ENCODE results near the gene LDB3.

The LDB3 gene

DNA sequence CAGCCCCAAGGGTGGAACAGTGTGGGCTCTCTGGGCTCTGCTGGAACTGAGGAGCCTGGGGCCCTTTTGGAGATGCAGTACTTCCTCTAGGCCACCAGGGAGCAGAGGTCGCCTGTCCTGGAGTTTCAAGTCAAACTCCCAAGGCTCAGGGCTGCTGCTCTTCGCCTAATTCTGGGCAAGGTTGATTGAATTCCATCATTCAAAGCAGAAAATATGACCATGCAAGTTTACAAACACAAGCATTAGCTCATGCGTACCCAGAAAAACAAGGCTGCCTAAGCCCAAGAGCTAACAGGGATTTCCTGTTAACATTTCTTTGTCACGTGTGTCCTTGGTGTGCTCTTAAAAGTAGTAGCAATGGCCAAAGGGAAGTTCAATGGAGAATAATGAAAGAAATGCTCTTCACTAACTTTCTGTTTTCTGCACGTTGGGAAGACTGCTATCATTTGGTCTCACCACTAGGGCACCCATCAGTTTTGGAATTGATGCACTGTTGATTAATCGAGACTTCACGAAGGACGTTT, 20.1 kb downstream of the LDB3 start:
- DNase-seq, result peak; percentile 64

DNA sequence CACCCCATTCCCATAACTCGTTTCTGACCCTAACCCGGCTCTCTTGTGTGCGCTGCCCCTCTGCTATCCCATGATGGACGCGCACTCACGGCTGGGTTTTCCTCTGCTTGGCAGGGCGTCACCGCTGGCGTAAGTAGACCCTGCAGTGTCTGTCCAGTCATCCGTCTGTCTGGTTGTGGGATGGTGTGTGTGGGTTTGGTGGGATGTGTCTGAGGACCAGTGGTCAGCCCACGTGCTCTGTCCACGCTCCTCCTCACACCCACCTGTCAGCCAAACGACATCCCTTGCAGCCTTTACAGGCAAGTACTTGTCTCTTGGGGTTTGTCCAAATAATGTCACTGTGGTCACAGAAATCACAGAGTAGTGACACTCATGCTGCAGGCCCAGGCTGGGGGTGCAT, 20.8 kb downstream of the LDB3 start:
- no peak for DNase-seq

DNA sequence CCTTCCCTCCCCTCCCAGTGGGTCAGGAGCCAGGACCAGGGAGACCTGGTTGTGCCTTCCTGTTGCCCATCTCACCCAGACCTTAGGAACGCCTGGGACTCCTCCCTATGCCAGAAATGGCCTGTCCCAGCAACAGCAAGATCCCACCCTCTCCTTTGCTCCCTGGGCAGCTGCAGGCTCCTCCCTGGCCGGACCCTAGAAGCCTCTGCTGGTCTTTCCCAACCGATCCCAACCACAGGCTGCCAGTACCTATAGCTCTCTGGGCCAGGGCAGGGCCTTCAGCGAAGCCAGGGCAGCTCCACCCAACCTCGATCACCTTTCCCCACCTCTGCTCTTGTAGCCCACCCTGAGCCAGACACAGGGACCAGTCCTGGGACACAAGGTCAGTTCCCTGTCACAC, 21.9 kb downstream of the LDB3 start:
- DNase-seq, result no peak

DNA sequence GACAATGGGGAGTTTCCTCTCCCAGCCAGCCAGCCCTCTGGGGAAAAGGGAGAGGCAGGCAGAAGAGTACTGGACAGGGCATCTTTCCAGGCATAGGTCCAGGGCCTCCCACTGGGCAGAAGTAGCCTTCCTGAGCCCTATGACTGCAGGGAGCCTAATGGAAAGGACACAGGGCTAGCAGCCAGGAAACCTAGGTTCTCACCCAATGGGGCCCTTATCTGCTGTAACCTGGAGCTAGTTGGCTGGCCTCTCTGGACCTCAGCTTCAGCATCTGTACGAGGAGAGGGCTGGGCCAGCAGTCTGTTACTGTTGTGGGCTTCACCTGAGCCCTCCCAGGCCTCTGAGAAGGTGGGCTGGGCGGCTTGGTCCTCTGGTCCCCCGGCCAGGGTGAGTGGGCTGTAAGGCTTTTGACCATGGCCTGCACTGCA, 22.4 kb downstream of the LDB3 start:
- no peak for DNase-seq

DNA sequence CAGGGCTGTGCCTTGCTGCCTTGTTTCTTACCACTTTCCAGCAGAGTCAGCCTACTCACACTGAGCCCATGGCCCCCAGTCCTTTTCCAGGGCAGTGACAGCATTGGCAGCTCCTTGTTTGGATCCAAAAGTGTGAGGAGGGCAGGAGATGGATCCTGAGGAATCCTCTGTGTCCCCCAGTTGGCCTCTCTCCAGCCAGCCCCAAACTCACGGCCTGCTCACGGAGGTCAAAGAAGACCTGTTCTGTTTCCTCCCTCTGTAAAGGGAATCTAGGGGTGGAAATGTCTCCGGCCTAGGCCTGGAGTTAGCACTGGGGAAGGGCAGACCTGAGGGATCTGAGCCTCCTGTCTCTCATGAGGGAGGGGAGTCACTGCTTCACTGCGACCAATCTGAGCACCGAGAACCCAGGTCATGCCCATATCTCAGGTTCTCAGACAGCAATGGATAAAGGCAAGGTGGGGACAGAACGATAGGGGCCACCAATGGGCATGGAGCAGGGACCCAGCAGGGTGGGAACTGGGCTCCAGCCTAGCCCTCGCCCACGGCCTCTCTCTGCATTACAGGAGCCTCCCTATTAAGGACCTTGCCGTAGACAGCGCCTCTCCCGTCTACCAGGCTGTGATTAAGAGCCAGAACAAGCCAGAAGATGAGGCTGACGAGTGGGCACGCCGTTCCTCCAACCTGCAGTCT, 23.2 kb downstream of the LDB3 start:
- DNase-seq, result no peak

DNA sequence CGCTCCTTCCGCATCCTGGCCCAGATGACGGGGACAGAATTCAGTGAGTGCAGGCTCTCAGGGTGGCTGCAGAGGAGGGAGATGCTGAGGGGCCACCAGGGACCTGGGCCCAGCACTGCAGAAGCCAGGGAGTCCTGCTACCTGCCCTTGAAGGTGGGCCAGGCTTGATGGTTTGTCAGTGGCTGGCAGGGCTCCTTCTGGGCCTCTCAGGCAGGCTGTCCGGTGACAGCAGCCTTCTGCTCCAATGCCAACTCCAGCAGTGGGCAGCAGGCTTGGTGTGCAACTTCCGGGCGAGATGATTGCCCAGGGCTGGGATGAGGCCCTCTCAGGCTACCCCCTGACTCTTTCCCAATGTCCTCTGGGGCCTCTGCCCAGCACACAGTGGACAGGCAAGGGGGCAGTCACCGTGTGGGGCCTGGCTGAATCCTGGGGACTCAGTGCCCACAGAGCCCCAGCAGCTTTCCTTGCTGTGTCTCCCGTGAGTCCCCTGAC, 23.8 kb downstream of the LDB3 start:
- no peak for DNase-seq

DNA sequence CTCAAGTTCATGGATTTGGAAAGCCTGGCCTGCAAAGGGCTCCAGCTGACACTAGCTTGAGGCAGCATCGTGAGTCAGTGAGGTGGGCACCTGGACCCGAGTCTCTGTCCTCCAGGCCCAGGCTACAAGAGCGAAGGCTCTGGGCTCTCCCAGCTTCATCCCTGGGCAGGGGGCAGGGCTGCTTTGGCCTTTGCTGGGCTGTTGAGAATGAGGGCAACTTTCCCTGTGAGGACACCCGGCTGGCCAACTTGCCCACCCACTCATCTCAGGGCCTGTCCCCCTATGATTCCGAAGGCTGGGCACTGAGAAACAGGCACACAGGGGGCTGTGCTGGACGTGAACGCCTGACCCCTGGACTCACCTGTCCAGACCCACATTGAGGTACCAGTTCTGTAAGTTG, 24.4 kb downstream of the LDB3 start:
- no peak for DNase-seq

DNA sequence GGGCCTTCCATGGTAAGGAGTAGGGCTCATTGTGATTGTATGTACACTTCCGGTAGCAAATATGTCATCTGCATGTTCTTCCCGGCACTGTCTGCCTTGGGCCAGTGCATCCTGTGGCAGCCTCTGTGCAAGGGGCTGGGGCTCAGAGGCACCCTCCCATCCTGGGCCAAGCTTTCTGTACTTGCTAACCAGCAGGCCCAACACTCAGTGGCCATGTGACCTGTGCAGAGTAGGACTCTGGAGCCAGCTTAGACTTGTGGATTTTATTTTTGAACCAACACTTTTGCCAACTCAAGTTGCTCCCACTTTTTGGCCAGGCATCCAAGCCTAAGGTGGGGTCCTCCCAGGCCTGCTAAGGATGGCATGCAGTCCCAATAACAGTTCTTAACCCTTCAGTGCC, 25.0 kb downstream of the LDB3 start:
- no peak for DNase-seq

DNA sequence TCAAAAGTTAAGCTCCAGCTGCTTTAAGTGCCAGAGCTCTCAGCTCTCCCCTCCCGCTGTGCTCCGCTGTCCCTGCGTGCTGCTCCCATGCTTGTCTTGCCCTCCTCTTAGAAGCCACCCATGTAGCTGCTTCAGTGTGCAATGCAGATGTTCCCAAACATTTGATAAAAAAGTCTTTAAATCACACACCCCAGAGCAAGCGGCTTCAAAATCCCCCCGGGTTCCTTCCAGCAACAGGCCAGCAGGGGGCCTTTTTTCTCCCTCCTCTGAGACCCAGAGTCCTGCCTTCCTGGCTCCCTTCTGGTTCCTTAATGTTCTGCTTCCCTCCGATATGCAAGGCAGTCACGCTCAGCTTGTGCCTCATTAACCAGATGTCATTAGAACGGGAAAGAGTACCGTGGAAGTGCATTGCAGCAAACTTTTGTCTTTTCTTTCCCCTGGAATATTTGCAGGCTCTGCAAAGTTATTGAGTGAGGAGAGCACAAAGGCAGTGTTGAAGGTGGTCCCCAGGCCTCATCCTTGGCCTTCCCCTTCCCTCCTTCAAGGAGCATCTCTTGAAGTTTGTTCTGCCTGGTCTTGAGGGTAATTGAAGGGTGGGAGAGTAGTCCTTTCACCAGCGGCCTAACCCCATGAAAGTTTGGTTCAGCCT, 25.5 kb downstream of the LDB3 start:
- DNase-seq, result peak; percentile 34

DNA sequence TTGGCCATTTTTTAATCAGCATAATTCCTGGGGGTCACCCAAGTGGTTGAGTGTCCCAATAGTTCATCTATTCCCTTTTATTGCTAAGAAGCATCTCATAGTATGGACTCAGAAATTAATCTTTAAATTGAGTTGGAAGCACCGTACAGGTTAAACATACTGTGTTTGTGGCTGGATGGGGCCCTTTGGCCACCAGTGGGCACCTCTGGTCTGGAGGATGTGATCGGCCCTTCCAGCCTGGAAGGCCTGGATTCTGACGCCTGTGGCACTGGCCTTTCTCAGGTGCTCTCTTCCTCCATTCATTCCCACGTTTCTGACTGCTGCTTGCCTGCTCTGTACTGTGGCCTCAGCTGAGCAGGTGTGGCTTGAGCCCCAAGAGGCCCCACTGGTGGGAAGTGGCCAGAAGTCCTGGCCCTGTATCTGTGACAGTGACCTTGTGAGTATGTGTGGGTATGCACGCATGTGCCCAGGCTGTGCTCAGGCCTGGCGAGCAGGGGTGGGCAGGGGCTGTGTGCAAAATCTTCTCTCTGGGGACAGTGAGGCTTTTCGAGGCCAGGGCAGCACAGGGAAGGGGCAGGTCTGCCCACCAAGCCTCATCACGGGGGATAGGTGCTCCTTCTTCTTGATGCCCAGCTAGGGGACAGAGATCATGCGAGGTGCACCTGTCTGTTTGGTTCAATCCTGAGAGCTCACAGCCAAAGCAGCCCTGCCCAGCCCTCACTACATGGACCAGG, 30.1 kb downstream of the LDB3 start:
- no peak for DNase-seq

DNA sequence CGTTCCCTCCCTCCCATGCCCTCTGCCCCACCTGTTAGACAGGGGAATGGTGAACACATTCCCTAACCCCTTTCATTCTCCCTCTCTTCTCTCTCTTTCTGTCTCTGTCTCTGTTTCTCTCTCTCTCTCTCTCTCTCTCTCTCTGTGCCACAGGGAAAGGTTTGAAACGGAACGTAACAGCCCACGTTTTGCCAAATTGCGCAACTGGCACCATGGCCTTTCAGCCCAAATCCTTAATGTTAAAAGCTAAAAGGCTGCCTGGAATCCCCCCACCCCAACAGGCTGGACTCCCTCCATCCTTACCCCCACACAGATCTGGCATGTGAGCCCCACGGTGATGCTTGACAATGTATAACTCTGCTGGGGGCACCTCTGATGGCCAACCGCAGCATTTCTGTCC, 30.8 kb downstream of the LDB3 start:
- no peak for DNase-seq

DNA sequence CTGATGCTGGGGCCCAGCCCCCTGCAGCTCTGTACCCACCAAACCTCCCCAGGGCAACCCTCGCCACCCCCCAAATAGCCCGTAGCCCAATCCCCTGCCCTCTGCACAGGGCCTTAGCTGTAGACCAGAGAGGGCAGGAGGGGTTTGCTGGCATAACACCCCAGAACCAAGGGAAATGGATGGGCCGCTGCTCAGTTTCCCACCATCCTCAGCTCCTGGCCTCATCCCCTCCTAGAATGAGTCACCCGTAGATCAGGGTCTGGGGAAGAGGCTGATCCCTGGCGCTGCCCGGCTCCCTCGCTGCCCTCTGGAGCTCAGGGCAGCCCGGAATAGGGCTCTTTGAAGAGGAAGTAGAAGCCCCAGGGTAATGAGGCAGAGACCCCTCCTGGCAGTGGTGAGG, 31.2 kb downstream of the LDB3 start:
- DNase-seq, result no peak

DNA sequence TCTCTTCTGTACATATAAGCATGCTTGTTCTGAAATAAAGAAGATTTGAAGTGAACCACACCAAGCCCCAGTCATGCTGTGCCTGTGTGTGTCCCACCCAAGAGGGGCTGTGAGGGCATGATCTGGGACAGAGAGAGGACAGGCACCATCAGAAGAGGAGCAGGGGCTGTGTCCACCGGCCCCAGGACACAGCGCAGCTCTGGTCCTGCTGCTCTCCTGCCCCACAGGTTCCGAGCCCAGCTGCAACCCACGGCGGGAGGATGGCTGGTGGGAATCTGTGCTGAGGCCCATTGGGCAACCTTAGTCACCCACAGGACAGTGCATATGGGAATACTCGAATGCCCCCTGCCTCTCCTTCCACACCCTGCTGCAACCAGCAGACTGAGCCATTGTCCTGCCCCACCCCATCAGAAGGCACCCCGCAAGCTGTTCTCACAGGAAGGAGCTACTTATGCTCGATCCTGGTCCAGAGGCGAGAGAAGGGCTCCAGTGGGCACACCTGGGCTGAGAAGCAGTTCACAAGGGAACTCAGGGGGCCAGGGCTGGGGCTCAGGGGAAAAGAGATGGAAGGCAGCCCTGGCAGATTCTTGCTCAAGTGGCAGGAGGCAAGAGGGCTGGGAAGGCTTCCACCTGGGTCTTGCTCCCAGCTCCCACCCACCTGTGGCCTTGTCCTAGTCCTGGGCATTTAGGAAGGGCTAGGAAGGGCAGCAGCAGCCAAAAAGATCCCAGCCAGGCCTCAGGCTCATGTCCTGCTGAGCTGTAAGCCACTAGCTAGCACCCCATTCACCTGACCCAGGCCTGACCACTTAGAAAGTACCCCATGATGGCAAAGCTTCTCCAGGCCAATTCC, 31.9 kb downstream of the LDB3 start:
- DNase-seq, result no peak

DNA sequence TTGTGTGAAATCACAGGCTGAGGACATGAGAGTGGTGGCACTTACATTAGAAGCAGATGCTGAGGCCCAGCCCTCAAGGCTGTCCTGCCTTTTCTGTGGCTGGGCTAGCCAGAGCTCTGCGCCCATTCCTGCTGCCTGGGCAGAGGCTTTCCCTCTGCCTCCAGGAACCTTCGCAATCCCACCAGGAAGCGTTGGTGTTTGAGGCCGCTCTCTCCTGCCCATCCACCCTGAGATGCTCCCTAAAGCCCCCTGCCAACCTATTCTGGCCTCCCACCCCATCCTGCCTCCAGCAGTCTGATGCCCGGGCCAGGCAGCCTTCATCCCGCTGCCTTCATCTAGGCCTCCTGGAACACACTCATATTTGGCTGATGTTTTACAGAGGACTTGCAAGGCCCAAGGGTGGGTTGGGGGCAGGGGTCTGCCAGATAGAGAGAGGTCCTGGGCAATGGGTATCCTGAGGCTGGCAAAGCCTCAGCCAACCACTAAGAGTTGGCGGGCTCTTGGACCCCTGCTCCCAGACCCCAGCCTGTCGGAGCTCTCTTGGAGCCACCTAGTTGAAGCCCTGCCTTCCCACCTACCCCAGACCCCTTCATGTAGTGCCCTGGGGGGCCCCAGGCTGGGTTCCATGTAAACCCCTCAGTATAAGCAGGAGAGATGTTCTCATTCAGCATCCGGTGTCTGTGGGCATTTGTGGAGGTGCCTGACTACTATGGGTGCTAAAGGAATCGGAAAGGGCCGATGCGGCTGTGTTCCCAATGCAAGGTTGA, 32.7 kb downstream of the LDB3 start:
- DNase-seq, result no peak

DNA sequence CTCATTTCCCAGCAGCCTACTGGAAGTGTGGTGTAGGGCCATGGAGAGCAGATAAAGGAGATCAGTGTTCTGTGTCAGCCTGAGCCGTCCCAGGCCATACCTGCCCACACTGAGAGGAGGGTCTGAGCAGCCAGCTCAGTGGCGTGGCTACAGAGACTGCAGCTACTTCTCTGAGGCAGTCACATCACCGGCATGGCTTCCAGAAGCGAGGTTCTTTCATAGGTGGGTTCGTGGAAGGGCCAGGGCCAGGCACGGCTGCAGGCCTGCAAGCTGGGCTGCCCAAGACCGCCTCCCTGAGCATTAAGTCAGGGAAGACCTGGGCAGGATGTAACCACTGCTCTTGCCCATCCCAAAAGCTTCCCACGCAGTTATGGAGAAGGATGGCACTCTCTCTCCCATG, 34.9 kb downstream of the LDB3 start:
- DNase-seq, result no peak

DNA sequence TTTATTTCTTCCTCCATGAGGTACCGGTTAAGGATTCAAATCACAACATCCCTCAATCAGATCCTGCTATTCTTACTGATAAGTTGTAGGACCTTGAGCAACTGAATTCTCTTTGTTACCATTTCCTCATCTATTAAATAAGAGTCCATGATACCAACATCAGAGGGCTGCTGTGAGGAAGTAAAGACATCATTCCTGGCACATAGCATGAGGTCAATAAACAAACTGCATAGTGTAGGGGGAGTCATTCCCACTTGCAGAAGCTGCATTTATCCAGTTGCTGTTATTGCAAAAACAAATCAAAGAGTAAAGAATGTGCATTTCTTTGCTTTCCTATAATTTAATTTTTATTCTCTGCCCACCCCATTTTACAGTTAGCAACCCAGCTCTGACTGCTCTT, 36.8 kb downstream of the LDB3 start:
- DNase-seq, result no peak

DNA sequence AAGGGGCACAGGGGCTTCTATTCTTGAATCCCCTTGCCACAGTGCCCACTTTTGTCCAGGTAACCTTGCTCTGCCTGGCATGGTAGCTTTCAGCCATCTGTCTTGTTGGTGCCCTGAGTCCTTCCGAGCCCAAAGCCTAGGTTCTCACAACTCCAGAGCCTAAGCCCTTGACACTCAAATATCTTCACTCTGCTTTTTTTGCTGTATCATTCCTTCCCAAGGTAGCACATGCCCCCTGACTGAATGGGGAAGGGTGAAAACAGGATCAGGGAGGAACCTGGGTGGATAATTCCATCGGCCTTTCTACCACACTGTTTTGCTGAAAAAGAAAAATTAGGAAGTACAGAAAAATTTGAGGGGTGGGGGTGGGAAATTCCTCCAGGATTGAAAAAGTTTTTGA, 37.6 kb downstream of the LDB3 start:
- DNase-seq, result no peak

DNA sequence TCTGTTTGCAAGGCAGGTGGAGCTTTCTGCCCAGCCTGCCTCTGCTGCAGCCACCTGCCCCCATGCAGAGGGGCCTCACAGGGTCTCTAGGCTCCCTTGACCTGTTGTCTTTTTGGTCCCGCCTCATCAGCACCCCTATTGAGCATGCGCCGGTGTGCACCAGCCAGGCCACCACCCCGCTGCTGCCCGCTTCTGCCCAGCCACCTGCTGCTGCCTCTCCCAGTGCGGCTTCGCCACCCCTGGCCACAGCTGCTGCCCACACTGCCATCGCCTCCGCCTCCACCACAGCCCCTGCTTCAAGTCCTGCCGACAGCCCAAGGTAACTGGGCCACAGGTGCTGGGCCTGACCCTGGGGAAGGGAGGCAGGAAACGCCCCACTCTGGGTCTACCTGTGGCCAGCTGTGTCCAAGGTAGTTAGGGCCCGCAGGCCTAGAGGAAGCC, 38.1 kb downstream of the LDB3 start:
- no peak for DNase-seq

DNA sequence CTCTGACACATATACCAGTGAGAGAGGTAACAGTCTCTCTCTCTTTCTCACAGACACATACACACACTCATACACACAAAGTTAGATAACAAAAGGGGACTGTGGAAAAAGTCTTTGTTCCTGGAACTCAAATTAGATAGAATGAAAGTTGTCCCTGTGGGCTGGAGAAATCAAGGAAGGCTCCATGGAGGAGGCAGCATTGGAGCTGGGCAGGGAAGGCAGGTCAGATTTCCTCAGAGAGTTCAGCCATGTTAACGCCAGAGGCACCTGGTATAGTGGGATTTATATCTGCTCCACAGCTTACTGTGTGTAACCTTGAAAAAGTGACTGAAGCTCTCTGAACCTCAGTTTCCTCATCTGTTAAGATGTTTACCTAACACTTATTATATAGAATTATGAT, 38.7 kb downstream of the LDB3 start:
- DNase-seq, result no peak

DNA sequence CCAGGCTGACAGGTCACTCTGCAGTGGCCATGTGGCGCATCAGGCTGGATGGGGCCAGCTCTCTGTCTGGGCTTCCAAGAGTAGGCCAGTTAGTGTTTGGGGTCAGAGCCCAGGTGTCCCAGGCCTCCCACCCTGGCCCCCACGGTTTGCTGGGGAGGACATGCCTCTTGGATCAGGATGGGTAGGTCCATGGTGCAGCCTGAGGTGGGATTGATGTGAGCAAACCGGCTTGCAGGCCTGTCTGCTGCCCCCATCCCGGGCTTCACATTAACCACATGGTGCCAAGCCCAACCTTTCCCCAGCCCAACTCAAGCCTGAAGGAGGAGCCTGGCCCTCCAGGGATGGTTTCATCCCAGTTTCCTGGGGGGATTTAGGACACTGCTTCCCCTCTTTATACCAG, 39.2 kb downstream of the LDB3 start:
- DNase-seq, result no peak

DNA sequence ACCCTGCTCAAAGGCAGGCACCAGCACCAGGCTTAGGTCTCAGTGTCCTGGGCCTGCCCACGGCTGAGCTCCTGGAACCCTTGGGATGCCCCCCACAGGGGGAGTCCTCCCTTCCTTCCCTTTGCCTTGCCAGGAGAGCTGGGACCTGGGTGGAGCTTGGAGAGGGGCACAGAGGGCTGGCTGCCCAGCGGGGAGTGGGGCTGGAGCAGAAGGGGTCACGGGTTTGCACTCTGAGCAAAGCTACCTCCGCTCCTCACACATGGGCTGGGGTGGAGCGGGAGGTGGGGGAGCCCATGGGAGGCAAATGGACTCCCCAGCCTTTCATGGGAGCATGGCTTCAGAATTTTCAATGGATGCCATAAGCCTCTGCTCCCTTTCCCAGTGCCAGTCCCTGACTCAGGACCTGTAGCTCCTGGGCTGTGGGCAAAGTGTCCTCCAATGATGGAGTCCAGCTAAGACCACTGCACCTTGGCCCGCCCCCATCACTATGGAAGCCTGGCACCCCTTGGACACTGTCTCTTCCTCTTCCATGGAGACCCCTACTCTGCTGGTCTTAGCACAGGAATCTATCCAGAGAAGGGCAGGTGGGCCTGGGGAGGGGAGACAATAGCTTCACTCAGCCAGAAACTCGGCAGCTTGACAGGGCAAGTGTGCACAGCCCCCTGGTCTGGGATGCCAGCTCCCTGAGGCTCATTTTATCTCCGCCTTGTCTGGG, 39.9 kb downstream of the LDB3 start:
- DNase-seq, result no peak

Data from CD4-positive, alpha-beta T cell treated with Interleukin-21 for 1 hour (primary cell).